Ectodermal cell (in vitro differentiated cells): ENCODE data around the gene SOS2.

Source experiments
- H3K27ac ChIP-seq: 2 replicates; pipeline ENCODE4 v1.7.0; 2013; ENCODE audit warnings: mild to moderate bottlenecking, low read depth, low read length; ENCODE audit not compliant: insufficient read depth, poor library complexity, severe bottlenecking
- H3K27me3 ChIP-seq: 2 replicates; pipeline ENCODE4 v1.7.0; 2013; ENCODE audit warnings: mild to moderate bottlenecking, low read length; ENCODE audit not compliant: insufficient read depth, control insufficient read depth, poor library complexity, severe bottlenecking
- H3K36me3 ChIP-seq: one replicate; pipeline ENCODE4 v1.7.0; 2013; ENCODE audit warnings: low read length; ENCODE audit not compliant: control insufficient read depth, insufficient read depth
- H3K4me1 ChIP-seq: one replicate; pipeline ENCODE4 v1.7.0; 2013; ENCODE audit warnings: low read length; ENCODE audit not compliant: control insufficient read depth, insufficient read depth
- H3K4me3 ChIP-seq: 2 replicates; pipeline ENCODE4 v1.7.0; 2013; ENCODE audit warnings: low read depth, low read length, control low read depth; ENCODE audit not compliant: insufficient read depth
- H3K9me3 ChIP-seq: 2 replicates; pipeline ENCODE4 v1.7.0; 2013; ENCODE audit warnings: mild to moderate bottlenecking, low read length, moderate library complexity; ENCODE audit not compliant: control insufficient read depth
- WGBS, 2 experiments: methylation state at CpG; one replicate each; pipeline ENCODE4 v1.1.7; 2013; ENCODE audit warnings: missing lambda C conversion rate in 2 of 2; 5-methylcytosine and 5-hydroxymethylcytosine counted together

Gene SOS2

GRCh38 chr14:50088731-50089130, 142.6 kb downstream of the SOS2 start:
- Histone ChIP-seq H3K36me3 (no peaks in the 10 kb centered on the region), H3K4me1 (no peaks in the 10 kb centered on the region), H3K27ac (no peak overlapping the region), H3K4me3 (no peak overlapping the region), H3K9me3 (no peaks in the 10 kb centered on the region), H3K27me3 (no peaks in the 10 kb centered on the region)
- WGBS, 2 experiments: 45 to 48% methylated on average over 2 of the region's 2 CpGs

- Histone ChIP-seq H3K36me3 (no peaks in the 10 kb centered on the region), H3K4me3 (no peak overlapping the region), H3K27ac (no peak overlapping the region), H3K27me3 (no peaks in the 10 kb centered on the region), H3K4me1 (no peaks in the 10 kb centered on the region), H3K9me3 (no peaks in the 10 kb centered on the region)
- 85 to 95% methylated on average over 2 of the region's 2 CpGs for WGBS, 2 experiments
Measured at GRCh38 chr14:50088117-50088515, 143.3 kb downstream of the SOS2 start.

- H3K27me3 ChIP-seq: no peaks in the 10 kb centered on the region
- WGBS, 2 experiments: 72 to 85% methylated on average over 1 of the region's 1 CpG
- H3K36me3 ChIP-seq: no peaks in the 10 kb centered on the region
- no peak overlapping the region for H3K4me3 ChIP-seq
- H3K9me3 ChIP-seq: no peaks in the 10 kb centered on the region
- no peak overlapping the region for H3K27ac ChIP-seq
- no peaks in the 10 kb centered on the region for H3K4me1 ChIP-seq
Measured at GRCh38 chr14:50087341-50088116, 143.8 kb downstream of the SOS2 start.

GRCh38 chr14:50086321-50086711, 145.1 kb downstream of the SOS2 start:
- Histone ChIP-seq H3K36me3 (no peaks in the 10 kb centered on the region), H3K4me1 (no peaks in the 10 kb centered on the region), H3K27me3 (no peaks in the 10 kb centered on the region), H3K4me3 (no peak overlapping the region), H3K27ac (no peak overlapping the region), H3K9me3 (no peaks in the 10 kb centered on the region)
- WGBS, 2 experiments: 89% methylated on average over 2 of the region's 2 CpGs

GRCh38 chr14:50085570-50086320, 145.6 kb downstream of the SOS2 start:
- Histone ChIP-seq H3K27me3 (no peaks in the 10 kb centered on the region), H3K27ac (no peak overlapping the region), H3K9me3 (no peaks in the 10 kb centered on the region), H3K4me1 (no peaks in the 10 kb centered on the region), H3K4me3 (no peak overlapping the region), H3K36me3 (no peaks in the 10 kb centered on the region)
- WGBS, 2 experiments: 89 to 90% methylated on average over 10 of the region's 10 CpGs

- Histone ChIP-seq H3K27ac (no peak overlapping the region), H3K27me3 (no peaks in the 10 kb centered on the region), H3K4me3 (no peak overlapping the region), H3K4me1 (no peaks in the 10 kb centered on the region), H3K36me3 (no peaks in the 10 kb centered on the region), H3K9me3 (no peaks in the 10 kb centered on the region)
- WGBS, 2 experiments: 92% methylated on average over 3 of the region's 3 CpGs
Measured at GRCh38 chr14:50084666-50085065, 146.7 kb downstream of the SOS2 start.

- 92 to 93% methylated on average over 17 of the region's 17 CpGs for WGBS, 2 experiments
- H3K27ac ChIP-seq: no peak overlapping the region
- no peak overlapping the region for H3K4me3 ChIP-seq
- H3K36me3 ChIP-seq: no peaks in the 10 kb centered on the region
- no peaks in the 10 kb centered on the region for H3K9me3 ChIP-seq
- no peaks in the 10 kb centered on the region for H3K27me3 ChIP-seq
- no peaks in the 10 kb centered on the region for H3K4me1 ChIP-seq
Measured at GRCh38 chr14:50083467-50084337, 147.7 kb downstream of the SOS2 start.

- no peak overlapping the region for H3K27ac ChIP-seq
- no peak overlapping the region for H3K4me3 ChIP-seq
- H3K9me3 ChIP-seq: no peaks in the 10 kb centered on the region
- H3K27me3 ChIP-seq: no peaks in the 10 kb centered on the region
- H3K36me3 ChIP-seq: no peaks in the 10 kb centered on the region
- no peaks in the 10 kb centered on the region for H3K4me1 ChIP-seq
- WGBS, 2 experiments: 92 to 93% methylated on average over 10 of the region's 10 CpGs
Measured at GRCh38 chr14:50082784-50083466, 148.5 kb downstream of the SOS2 start.

- 93 to 94% methylated on average over 8 of the region's 8 CpGs for WGBS, 2 experiments
- H3K4me3 ChIP-seq: no peak overlapping the region
- no peaks in the 10 kb centered on the region for H3K36me3 ChIP-seq
- H3K27me3 ChIP-seq: no peaks in the 10 kb centered on the region
- H3K9me3 ChIP-seq: no peaks in the 10 kb centered on the region
- H3K4me1 ChIP-seq: no peaks in the 10 kb centered on the region
- no peak overlapping the region for H3K27ac ChIP-seq
Measured at GRCh38 chr14:50082308-50082742, 149.1 kb downstream of the SOS2 start.
